ENCODE data around the gene NXPH2. TPM values are rescaled to one million over a fixed set of nuclear protein-coding genes. Genes with fewer than 3 reads are reported as not detected.
A peak's percentile ranks its signal among the peaks of the same experiment; 100 is the strongest.

Gene NXPH2
- total and polyA plus RNA-seq, 9 of the 15 experiments (the other 6 are each of a cell fraction or from before 2014, with no cell fraction given): not detected

DNA sequence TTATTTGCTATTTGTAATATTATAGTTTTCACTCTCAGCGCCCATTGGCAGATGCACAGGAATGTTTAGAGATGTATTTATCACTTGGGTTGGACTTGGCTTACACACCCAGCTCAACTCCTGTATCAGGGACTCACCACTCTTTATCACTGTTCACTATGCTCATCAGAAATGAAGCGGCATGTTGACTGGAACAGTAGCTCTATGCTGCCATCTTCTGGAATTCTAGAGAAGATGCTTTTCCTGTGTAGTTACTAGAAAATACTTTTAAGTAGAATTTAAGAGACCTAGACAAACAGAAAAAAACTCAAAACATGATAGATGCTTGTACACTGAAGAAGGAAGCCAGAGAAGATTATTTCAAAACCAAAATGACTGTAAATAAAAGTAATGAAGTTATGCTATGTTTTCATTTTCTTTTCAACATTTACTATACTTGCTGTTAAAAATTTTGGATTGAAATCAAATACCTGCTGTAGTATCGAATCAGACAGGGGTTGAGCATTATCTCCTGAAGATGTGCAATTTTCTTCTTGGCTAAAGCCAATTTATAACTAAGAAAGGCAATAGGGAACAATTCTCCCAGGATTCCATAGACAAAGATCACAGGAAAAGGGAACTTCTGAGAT lies 47.4 kb upstream of the NXPH2 start (continued):
- TF ChIP-seq RBBP5 (IDR thresholded peaks at IDR 0.05; ENCODE audit: borderline replicate concordance, insufficient read depth, low read length, poor library complexity, severe bottlenecking) (no peak), RAD21 (CRISPR knock-in tag; conservative IDR thresholded peaks at IDR 0.05 in 1 of 2, IDR thresholded peaks at IDR 0.05 in 1 of 2) (peak; percentile 85 to 86), ZNF583 (CRISPR knock-in tag; IDR thresholded peaks at IDR 0.05) (no peak), TCFL5 (CRISPR knock-in tag; conservative IDR thresholded peaks at IDR 0.05) (no peak), BDP1 (IDR thresholded peaks at IDR 0.05; ENCODE audit: insufficient read depth, insufficient read length) (no peak), ZNF76 (CRISPR knock-in tag; IDR thresholded peaks at IDR 0.05; ENCODE audit: borderline replicate concordance) (no peak), HIVEP1 (CRISPR knock-in tag; IDR thresholded peaks at IDR 0.05) (no peak), NCOA2 (IDR thresholded peaks at IDR 0.05; ENCODE audit: partially characterized antibody in 2 of 2) (no peak)
- TF ChIP-seq, protein P1, sequence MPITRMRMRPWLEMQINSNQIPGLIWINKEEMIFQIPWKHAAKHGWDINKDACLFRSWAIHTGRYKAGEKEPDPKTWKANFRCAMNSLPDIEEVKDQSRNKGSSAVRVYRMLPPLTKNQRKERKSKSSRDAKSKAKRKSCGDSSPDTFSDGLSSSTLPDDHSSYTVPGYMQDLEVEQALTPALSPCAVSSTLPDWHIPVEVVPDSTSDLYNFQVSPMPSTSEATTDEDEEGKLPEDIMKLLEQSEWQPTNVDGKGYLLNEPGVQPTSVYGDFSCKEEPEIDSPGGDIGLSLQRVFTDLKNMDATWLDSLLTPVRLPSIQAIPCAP (CRISPR knock-in tag; IDR thresholded peaks at IDR 0.05; ENCODE audit: borderline replicate concordance): no peak
- TF ChIP-seq, protein P2, sequence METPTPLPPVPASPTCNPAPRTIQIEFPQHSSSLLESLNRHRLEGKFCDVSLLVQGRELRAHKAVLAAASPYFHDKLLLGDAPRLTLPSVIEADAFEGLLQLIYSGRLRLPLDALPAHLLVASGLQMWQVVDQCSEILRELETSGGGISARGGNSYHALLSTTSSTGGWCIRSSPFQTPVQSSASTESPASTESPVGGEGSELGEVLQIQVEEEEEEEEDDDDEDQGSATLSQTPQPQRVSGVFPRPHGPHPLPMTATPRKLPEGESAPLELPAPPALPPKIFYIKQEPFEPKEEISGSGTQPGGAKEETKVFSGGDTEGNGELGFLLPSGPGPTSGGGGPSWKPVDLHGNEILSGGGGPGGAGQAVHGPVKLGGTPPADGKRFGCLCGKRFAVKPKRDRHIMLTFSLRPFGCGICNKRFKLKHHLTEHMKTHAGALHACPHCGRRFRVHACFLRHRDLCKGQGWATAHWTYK (CRISPR knock-in tag; IDR thresholded peaks at IDR 0.05): no peak
- TF ChIP-seq, protein P3, sequence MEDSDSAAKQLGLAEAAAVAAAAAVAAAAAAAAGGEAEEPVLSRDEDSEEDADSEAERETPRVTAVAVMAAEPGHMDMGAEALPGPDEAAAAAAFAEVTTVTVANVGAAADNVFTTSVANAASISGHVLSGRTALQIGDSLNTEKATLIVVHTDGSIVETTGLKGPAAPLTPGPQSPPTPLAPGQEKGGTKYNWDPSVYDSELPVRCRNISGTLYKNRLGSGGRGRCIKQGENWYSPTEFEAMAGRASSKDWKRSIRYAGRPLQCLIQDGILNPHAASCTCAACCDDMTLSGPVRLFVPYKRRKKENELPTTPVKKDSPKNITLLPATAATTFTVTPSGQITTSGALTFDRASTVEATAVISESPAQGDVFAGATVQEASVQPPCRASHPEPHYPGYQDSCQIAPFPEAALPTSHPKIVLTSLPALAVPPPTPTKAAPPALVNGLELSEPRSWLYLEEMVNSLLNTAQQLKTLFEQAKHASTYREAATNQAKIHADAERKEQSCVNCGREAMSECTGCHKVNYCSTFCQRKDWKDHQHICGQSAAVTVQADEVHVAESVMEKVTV (CRISPR knock-in tag; IDR thresholded peaks at IDR 0.05): peak; percentile 78
- TF ChIP-seq, protein P4, sequence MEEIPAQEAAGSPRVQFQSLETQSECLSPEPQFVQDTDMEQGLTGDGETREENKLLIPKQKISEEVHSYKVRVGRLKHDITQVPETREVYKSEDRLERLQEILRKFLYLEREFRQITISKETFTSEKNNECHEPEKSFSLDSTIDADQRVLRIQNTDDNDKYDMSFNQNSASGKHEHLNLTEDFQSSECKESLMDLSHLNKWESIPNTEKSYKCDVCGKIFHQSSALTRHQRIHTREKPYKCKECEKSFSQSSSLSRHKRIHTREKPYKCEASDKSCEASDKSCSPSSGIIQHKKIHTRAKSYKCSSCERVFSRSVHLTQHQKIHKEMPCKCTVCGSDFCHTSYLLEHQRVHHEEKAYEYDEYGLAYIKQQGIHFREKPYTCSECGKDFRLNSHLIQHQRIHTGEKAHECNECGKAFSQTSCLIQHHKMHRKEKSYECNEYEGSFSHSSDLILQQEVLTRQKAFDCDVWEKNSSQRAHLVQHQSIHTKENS (CRISPR knock-in tag; IDR thresholded peaks at IDR 0.05): no peak
